ENCODE data around the gene RBM5. TPM values are rescaled to one million over a fixed set of nuclear protein-coding genes. Genes with fewer than 3 reads are reported as not detected.

RBM5 gene
- total RNA-seq, 2 donors from 2014 or later: 217 to 301 TPM

- TF ChIP-seq CTCF (IDR thresholded peaks at IDR 0.05): no peak
- Histone ChIP-seq H3K27me3 (replicated peaks; ENCODE audit: insufficient read depth) (no peaks in the 10 kb centered on the region), H3K4me3 (no peak overlapping the region), H3K36me3 (no peaks in the 10 kb centered on the region), H3K27ac (no peak overlapping the region), H3K4me1 (ENCODE audit: control insufficient read depth in 1 of 2, low read depth in 2 of 2) (peaks cover 3 to 21% of the 10 kb centered on the region in 2 donors), H3K9me3 (no peaks in the 10 kb centered on the region)
- DNase-seq (ENCODE audit: low spot score) (no peak), ATAC-seq (ENCODE audit: insufficient number of reproducible peaks, low FRiP score, low read depth) (no peak)
These were observed 50.6 kb downstream of the RBM5 start for GRCh38 chr3:50139308-50139707.

GRCh38 chr3:50139718-50140423 is 51.2 kb downstream of the RBM5 start:
- H3K27me3 ChIP-seq (replicated peaks; ENCODE audit: insufficient read depth): no peaks in the 10 kb centered on the region
- no peak overlapping the region for H3K4me3 ChIP-seq
- H3K36me3 ChIP-seq: no peaks in the 10 kb centered on the region
- no peak for TF ChIP-seq CTCF (IDR thresholded peaks at IDR 0.05)
- no peak overlapping the region for H3K27ac ChIP-seq
- ATAC-seq (ENCODE audit: insufficient number of reproducible peaks, low FRiP score, low read depth): no peak
- H3K4me1 ChIP-seq (ENCODE audit: control insufficient read depth in 1 of 2, low read depth in 2 of 2): peaks cover 3 to 21% of the 10 kb centered on the region in 2 donors
- H3K9me3 ChIP-seq: no peaks in the 10 kb centered on the region
- DNase-seq (ENCODE audit: low spot score): no peak

- DNase-seq (ENCODE audit: low spot score): no peak
- no peak overlapping the region for H3K4me3 ChIP-seq
- H3K27me3 ChIP-seq (replicated peaks; ENCODE audit: insufficient read depth): no peaks in the 10 kb centered on the region
- no peaks in the 10 kb centered on the region for H3K9me3 ChIP-seq
- no peaks in the 10 kb centered on the region for H3K36me3 ChIP-seq
- H3K27ac ChIP-seq: no peak overlapping the region
- no peak for TF ChIP-seq CTCF (IDR thresholded peaks at IDR 0.05)
- ATAC-seq (ENCODE audit: insufficient number of reproducible peaks, low FRiP score, low read depth): no peak
- peaks cover 3 to 21% of the 10 kb centered on the region in 2 donors for H3K4me1 ChIP-seq (ENCODE audit: control insufficient read depth in 1 of 2, low read depth in 2 of 2)
These were observed 52.3 kb downstream of the RBM5 start for GRCh38 chr3:50140990-50141389.

GRCh38 chr3:50146316-50146901 is 57.7 kb downstream of the RBM5 start:
- Histone ChIP-seq H3K4me1 (ENCODE audit: control insufficient read depth in 1 of 2, low read depth in 2 of 2) (peaks cover 0 to 18% of the 10 kb centered on the region in 2 donors), H3K4me3 (no peak overlapping the region), H3K9me3 (no peaks in the 10 kb centered on the region), H3K36me3 (no peaks in the 10 kb centered on the region), H3K27me3 (replicated peaks; ENCODE audit: insufficient read depth) (no peaks in the 10 kb centered on the region), H3K27ac (no peak overlapping the region)
- TF ChIP-seq CTCF (IDR thresholded peaks at IDR 0.05): no peak
- DNase-seq (ENCODE audit: low spot score) (no peak), ATAC-seq (ENCODE audit: insufficient number of reproducible peaks, low FRiP score, low read depth) (no peak)

GRCh38 chr3:50147016-50147415 is 58.3 kb downstream of the RBM5 start:
- Histone ChIP-seq H3K4me3 (no peak overlapping the region), H3K27me3 (replicated peaks; ENCODE audit: insufficient read depth) (no peaks in the 10 kb centered on the region), H3K9me3 (no peaks in the 10 kb centered on the region), H3K27ac (no peak overlapping the region), H3K4me1 (ENCODE audit: control insufficient read depth in 1 of 2, low read depth in 2 of 2) (peaks cover 0 to 24% of the 10 kb centered on the region in 2 donors), H3K36me3 (no peaks in the 10 kb centered on the region)
- no peak for DNase-seq (ENCODE audit: low spot score)
- no peak for TF ChIP-seq CTCF (IDR thresholded peaks at IDR 0.05)
- ATAC-seq (ENCODE audit: insufficient number of reproducible peaks, low FRiP score, low read depth): no peak
